ENCODE data around the gene RABL3.
"Not testable (repeated sequence)": the region's sequence is repeated elsewhere in the genome, so short reads cannot be mapped to it uniquely, and the experiment has no call there.

DNA sequence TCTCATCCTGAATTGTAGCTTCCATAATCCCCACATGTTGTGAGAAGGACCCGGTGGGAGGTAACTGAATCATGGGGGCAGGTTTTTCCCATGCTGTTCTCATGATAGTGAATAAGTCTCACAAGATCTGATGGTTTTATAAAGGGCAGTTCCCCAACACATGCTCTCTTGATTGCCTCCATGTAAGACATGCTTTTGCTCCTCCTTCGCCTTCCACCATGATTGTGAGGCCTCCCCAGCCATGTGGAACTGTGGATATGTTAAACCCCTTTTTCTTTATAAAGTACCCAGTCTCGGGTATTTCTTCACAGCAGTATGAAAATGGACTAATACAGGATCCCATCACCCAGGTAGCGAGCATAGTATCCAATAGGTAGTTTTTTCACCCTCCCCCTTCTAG, 103.5 kb downstream of the RABL3 start:
- TF ChIP-seq POLR2A (IDR thresholded peaks at IDR 0.05), result not testable (repeated sequence)
- TF ChIP-seq, protein P1, sequence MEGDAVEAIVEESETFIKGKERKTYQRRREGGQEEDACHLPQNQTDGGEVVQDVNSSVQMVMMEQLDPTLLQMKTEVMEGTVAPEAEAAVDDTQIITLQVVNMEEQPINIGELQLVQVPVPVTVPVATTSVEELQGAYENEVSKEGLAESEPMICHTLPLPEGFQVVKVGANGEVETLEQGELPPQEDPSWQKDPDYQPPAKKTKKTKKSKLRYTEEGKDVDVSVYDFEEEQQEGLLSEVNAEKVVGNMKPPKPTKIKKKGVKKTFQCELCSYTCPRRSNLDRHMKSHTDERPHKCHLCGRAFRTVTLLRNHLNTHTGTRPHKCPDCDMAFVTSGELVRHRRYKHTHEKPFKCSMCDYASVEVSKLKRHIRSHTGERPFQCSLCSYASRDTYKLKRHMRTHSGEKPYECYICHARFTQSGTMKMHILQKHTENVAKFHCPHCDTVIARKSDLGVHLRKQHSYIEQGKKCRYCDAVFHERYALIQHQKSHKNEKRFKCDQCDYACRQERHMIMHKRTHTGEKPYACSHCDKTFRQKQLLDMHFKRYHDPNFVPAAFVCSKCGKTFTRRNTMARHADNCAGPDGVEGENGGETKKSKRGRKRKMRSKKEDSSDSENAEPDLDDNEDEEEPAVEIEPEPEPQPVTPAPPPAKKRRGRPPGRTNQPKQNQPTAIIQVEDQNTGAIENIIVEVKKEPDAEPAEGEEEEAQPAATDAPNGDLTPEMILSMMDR (IDR thresholded peaks at IDR 0.05), result not testable (repeated sequence)

Data from uterus (tissue), 2 donors.